Fibroblast of pulmonary artery (primary cell): ENCODE results near the gene CCDC71L.

Source experiments
- DNase-seq: peaks from one replicate; pipeline ENCODE4 v3.0.0-alpha.2; 2010; ENCODE audit warnings: low read depth
- H3K4me3 ChIP-seq: replicated peaks from 2 replicates; pipeline ENCODE4 v1.5.1; 2011; ENCODE audit warnings: low read depth, mild to moderate bottlenecking, control low read depth, low read length, moderate library complexity
- TF ChIP-seq, protein P1 (sequence below): IDR thresholded peaks from 2 replicates; pipeline ENCODE4 v1.5.1; 2011; ENCODE audit warnings: mild to moderate bottlenecking, control low read depth, low read length, inconsistent platforms; ENCODE audit errors: missing control alignments

Gene CCDC71L

GRCh38 chr7:106644999-106645398, 16.0 kb downstream of the CCDC71L start:
- TF ChIP-seq, protein P1, sequence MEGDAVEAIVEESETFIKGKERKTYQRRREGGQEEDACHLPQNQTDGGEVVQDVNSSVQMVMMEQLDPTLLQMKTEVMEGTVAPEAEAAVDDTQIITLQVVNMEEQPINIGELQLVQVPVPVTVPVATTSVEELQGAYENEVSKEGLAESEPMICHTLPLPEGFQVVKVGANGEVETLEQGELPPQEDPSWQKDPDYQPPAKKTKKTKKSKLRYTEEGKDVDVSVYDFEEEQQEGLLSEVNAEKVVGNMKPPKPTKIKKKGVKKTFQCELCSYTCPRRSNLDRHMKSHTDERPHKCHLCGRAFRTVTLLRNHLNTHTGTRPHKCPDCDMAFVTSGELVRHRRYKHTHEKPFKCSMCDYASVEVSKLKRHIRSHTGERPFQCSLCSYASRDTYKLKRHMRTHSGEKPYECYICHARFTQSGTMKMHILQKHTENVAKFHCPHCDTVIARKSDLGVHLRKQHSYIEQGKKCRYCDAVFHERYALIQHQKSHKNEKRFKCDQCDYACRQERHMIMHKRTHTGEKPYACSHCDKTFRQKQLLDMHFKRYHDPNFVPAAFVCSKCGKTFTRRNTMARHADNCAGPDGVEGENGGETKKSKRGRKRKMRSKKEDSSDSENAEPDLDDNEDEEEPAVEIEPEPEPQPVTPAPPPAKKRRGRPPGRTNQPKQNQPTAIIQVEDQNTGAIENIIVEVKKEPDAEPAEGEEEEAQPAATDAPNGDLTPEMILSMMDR, result no peak
- H3K4me3 ChIP-seq, result no peak overlapping the region
- no peak for DNase-seq

DNA sequence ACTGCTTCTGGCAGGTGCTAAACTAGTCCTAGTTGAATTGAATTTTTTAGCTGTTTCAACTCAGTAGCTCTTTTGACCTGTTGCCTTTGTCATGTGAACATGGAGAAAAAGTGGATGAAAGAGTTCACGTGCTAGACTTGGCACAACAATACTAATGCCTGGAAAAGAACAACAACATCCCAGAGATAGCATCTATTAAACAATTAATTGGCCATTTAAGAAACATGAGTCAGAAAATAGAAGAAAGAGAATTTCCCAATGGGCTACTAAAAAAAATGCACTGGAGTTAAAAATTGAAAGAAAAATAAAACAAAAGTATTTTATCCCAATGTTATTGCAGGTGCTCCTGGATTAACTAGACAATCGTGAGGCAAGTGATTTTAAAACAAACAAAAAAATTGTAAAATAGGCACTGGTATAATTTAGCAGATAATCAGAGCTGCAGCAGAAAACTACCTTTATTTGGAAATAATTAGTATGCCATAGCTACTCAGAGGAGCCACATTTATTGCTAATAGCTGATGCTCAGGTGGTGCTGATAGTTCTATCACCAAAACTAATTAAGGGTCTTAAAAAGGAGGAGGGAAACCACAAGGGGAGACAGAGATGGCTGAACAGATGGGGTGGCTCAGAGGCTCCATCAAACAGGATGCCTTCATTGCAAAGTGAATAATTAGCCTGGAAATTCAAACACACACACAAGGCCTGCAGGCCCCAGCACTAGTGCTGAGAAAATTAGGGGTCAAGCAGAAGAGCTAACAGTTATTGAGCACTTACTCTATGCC, 17.6 kb downstream of the CCDC71L start:
- DNase-seq, result peak; percentile 70
- H3K4me3 ChIP-seq, result no peak overlapping the region

GRCh38 chr7:106641416-106641815, 19.5 kb downstream of the CCDC71L start:
- TF ChIP-seq, protein P1, result no peak
- DNase-seq, result no peak
- no peak overlapping the region for H3K4me3 ChIP-seq

More for the DNA sequence above, 17.6 kb downstream of the CCDC71L start:
- TF ChIP-seq, protein P1, result no peak

- TF ChIP-seq, protein P1, result no peak
- DNase-seq, result peak; percentile 73
- H3K4me3 ChIP-seq, result no peak overlapping the region
Measured at GRCh38 chr7:106640368-106641141, 20.4 kb downstream of the CCDC71L start.

DNA sequence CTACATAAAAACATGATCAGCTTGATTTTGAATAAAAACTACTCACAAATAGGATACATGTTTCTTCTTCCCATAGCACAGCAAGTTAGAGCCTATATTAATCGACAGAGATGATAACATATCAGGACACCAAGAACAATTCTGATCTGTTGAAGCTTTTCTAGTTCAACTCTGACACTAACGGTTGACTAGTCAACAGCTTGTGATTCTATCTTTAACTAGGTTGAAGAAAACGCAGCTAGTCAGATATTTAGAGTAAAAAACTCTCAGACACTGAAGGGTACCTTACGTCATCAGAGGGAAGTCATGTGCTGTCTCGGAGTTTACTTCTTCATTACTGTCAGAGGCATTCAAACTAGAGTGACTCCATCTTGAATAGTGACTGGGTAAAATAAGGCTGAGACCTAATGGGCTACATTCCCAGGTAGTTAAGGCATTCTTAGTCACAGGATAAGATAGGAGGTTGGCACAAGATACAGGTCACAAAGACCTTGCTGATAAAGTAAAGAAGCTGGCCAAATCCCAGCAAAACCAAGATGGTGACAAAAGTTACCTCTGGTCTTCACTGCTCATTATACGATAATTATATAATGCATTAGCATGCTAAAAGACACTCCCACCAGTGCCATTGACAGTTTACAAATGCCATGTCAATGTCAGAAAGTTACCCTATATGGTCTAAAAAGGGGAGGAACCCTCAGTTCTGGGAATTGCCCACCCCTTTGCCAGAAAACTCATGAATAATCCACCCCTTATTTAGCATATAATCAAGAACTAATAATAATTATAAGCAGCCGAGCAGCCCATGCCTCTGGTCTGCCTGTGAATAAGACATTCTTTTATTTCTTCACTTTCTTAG, 21.3 kb downstream of the CCDC71L start:
- no peak overlapping the region for H3K4me3 ChIP-seq
- no peak for DNase-seq
- TF ChIP-seq, protein P1, result no peak

- no peak for DNase-seq
- TF ChIP-seq, protein P1, result no peak
- H3K4me3 ChIP-seq, result no peak overlapping the region
Measured at GRCh38 chr7:106635411-106635810, 25.5 kb downstream of the CCDC71L start.
